GM18867 (cell line): ENCODE measurements around the gene FAM180A.
"Not testable (repeated sequence)": the region's sequence is repeated elsewhere in the genome, so short reads cannot be mapped to it uniquely, and the experiment has no call there.

Experiments used
- ATAC-seq: cut with Tn5 transposase; IDR thresholded peaks from one replicate; pipeline ENCODE4 v1.9.1; 2021; ENCODE audit warnings: mild to moderate bottlenecking, moderate library complexity; ENCODE audit not compliant: unreplicated experiment

FAM180A gene

DNA sequence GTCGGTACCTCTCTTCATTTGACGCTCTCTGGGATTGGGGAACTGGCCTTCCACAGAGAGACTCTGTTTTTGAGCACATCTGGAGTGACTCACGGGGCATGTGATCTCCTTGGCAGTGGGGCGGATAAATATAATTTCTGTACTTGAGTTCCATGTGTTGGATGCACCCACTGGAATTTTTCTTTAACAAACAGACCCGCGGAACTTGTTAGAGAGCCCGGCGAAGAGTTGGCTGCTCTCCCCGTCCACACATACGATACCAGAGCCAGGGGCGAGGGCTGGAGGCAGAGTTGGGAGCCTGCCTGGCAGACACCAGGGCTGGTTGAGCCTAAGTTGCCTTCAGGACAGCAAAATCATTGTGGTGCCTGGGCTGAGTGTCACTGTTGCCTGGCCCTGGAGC, at the start of gene FAM180A:
Gene FAM180A (minus strand): TSS at position 44 of the 400 bp plus-strand sequence. CDS start 233 bp downstream, outside the sequence.
- no peak for ATAC-seq

DNA sequence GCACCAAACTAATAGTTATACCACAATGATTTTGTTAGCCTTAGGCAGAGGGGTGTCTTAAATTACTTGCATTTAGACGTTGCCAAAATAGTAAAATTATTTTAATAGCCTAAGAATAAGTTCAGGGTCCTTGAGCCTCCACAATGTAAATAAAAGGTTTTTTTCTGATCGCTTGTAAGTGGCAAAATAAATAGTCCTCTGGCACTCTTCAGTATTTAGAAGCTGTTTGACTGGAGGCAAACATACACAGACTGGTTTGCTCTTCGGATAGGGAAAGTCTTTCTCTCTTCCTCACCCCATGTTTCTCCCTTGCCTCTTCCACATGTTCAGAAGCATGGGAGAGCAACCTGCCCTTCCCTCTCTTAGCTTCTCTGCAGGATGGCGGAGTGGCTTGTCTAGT, 49.5 kb upstream of the FAM180A start:
- ATAC-seq: no peak

DNA sequence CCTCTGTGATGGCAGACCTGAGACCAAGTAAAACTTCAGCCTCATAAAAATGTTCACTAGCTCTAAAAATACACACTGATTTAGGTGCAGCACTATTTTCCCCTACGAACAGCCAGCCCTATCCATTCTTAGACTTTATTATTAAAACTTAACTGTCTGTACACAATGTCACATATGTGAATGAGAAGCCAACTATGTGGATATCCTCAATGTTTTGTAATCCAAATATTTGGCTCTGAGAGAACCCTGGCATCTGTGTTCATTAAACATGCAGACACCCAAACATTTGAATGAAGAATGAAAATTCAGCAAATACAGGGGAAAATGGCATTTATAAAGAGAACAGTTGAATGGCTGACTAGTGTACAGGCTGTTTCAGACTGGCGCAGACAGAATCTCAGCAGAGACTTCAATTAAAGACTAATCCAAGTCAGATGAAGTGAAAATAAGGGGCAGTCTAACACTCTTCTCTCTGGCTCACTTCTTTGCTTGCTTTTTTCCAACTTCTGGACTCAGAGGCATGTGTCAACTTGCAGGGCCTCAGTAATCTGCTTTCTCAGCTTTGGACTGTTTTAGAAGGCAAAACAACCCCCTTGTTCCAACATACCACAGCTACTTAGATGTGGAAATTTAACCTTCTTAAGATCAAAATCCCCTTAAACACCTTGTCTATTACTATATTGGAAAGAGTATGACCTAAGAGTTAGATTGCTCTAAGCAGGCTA, 47.4 kb upstream of the FAM180A start:
- no peak for ATAC-seq

DNA sequence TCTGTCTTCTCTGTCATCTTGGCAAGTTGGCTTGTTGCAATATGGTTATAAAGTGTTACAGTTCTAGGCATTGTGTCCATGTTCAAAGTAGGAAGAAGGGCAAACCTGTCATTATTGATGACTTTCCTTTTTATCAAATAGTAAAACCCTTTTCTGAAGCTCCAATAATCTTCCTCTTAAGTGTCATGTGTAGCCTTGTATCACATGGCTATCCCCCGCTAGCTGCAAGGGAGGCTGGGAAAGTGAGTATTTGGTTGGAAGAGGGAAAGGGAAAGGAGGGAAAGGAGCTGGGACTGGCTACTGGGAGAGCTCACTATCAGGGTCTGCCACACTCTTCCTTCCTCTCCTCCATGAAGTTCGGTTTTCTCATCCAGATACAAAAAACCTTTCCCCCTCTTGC, 45.2 kb upstream of the FAM180A start:
- no peak for ATAC-seq

DNA sequence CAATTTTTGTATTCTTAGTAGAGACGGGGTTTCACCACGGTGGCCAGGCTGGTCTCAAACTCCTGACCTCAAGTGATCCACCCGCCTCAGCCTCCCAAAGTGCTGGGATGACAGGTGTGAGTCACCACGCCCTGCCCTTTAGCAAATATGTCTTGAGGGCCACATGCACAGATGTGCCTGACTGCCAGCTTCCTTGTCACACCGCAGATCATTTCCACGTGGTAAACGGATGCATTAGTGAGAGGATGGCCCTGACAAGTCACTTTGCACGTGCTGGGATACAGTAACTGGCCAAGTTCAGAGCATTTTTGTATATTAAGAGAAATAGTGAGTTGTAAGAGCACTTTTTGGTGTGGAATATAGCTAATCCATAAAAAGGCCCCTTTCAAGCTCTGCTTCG, 44.3 kb upstream of the FAM180A start:
- no peak for ATAC-seq

DNA sequence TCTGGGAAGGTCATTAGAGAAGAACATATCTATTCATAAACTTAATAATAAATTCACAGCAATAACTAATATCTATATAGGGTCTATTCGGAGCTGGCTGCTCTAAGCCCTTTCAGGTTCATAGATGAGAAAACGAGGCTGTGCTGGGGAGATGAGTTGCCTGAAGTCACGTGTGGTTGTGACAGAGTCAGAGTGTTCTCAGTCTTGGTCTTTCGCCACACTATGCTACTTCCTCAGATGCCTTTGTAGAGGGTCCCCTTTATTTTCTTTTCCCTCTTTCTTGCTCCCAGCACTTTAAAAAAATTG, 43.7 kb upstream of the FAM180A start:
- no peak for ATAC-seq

DNA sequence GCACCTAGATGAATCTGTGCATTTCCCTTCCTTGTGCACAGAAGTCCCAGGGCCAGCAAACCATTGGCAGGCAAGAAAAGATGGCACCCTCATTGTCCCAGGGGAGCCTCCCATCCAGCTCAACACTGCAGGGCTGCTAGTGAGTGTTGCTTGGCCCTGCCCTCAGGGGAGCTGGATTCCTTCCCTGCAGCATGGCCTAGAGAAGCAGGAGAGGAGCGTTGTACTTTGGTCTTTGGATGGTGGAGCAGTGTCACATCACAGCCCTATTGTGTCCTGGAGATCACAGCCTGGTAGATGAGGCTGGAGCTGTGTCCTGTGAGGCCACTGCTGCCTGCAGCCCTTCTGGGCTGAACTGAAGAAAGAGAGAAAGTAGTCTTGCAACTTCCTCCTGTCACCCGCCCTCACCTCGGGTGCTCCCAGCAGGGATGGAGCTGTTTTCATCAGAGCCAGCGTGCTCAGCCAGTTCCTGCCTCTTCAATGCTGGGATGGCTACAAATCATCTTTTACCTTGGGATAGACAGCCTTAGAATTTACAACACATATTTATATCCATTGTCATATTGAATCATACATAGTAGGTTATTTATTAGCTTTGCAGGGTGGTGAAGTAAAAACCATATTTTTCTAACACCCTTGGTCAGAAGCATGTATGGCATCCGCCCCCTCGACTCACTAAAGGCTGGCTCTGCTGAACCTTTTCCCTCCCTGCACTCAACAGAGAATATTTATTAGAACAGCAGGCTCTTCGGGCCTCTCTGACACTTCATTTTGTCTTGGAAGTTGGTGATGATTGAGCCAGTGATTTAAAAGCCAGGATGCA, 43.1 kb upstream of the FAM180A start:
- ATAC-seq: no peak

DNA sequence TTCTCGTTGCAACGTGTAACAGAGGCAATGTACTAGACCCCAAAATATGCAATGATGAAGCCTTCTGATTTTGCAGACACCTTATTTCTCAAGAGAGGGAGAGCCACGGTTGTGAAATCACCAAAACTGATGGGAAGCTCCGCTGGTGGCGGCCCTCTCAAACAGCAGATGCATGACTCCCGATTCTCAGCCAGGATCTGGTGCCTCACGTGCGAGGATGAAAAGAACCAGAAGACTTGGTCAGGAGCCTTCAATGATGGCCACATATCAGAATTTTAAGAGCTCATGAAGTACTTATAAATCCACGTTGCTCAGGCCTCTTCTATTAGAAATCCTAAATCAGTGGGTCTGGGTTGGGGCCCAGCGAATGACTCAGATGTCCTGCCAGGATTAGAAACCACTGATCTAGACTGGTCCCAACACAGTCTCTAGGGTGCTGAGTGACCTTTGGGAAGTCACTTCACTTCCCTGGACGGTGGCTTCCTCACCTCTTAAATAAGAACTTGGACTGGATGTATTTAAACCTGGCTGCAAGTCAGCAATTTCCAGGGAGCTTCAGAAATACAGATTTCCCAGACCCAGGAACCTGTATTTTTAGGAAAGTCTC, 41.9 kb upstream of the FAM180A start:
- ATAC-seq: no peak

DNA sequence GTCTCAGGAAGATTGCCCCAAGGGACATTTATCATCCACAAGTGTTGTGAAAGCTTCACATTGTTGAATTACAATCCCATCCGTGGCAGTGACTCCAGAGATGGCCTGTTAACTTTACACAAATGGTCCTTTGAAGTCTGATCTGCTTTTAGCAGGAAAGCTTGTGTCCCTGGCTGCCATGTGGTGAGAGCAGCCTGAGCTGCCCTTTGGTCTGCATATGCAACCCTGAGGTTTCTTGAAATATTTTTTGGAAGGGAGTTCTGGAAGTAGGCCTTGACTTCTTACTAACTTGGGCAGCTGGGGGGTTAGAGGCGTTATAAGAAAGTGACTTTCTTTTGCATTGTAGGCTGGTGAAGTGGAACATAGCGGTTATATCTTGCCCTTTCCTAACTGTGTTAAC, 41.3 kb upstream of the FAM180A start:
- ATAC-seq: no peak

DNA sequence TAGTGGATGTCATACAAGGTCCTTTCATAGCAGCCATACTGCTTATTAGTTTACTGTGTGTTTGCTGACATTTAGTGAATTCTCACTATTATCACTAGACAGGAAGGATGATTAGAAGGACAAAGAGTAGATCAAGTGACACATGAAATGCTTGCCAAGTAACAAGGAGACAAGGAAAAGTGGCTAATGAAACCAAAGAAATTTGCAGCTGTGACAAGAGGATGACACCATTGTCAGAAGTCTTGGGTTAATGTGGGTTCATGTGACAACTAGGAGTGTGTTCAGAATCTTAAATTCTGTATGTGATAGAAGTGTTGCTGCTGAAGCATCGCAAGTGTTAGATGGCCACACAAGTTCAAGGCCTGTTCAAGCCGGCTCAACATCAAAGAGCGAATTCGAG, 40.8 kb upstream of the FAM180A start:
- no peak for ATAC-seq

DNA sequence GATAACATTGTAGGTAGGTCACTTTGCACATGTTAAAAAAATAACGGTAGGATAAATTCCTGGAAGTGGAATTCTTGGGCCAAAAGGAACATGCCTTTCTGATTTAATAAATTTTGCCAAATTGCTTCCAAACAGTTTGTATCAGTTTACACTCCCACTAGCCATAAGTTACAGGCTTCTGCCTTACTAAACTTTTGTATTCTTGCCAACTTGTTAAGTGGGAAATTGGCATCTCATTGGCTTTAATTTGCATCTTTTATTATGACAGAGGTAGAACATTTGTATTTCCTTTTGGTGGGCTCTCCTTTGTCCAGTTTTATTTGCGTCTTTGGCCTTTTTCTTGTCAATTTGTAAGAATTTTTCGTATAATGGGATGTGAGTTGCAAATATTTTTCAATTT, 38.3 kb upstream of the FAM180A start:
- no peak for ATAC-seq

DNA sequence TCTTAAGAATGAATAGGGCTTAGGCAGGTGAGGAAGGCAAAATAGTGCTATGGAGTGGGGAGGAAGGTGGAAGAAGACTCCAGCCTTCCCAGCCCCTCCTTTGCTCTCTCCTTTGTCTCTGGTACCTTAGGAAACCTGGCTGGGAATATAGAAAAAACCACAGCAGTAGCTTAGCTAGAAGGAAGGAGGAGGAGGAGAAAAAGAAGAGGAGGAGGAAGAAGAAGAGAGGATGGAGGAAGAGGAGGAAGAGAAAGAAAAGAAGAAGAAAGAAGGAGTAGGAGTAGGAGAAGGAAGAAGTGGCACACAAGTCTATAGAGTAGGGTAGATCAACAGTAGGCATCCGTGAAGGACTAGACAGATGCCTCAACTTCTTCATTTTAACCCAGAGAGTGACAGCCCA, 36.5 kb upstream of the FAM180A start:
- no peak for ATAC-seq

DNA sequence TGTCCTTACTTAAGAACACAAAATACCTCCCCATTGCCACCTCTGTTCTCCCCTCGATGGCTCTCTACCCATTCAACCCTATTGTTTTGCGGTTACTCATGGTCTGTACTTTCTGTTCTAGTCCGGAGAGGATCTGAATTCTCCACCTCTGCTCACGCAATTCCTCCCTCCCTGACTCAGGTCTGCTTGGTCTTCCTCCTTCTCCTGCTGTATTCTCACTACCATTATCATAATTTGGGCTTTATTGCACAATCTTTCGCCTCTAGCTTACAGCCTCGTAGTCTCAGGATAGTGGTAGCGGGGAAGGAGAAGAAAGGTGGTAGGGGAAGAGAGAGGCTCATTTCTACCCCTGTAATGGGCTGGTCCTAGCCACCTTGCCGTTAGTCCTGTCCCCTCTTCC, 35.4 kb upstream of the FAM180A start:
- ATAC-seq: no peak

DNA sequence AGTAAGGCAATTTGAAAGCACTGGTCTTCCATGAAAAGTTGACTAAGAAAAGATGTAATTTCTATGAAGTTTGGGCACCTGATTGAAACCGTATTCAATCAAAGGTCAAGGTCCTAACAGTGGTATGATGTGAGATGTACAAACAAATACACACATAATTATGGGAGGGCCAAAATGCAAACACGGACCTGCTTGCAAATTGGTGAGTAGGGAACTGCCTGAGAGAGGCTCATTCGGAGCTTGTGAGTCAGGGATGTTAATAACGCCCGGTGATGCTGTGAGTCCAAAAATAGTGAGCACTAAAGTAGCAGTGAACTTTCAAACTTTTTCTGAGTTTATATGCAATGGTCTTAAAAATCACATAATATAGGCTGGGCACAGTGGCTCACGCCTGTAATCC, 34.2 kb upstream of the FAM180A start:
- no peak for ATAC-seq

DNA sequence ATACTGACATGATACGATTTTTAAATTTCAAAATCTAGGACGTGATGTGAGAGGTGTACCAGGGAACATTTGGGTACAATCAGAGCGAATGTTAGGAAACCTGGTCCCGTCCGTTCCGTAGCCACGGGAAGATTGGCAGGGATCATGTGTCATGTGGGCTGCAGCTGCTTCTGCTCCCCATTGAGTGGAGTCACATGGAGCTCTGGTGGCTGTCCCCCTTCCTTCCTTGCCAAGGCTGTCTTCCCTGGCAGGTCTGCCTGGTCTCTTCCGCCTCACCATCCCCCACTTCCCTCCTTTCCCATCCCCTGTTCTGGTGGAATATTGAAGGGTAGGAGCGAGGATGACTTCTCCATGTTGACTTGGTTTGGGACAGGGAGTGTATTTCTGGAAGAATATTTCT, 33.8 kb upstream of the FAM180A start:
- ATAC-seq: no peak

DNA sequence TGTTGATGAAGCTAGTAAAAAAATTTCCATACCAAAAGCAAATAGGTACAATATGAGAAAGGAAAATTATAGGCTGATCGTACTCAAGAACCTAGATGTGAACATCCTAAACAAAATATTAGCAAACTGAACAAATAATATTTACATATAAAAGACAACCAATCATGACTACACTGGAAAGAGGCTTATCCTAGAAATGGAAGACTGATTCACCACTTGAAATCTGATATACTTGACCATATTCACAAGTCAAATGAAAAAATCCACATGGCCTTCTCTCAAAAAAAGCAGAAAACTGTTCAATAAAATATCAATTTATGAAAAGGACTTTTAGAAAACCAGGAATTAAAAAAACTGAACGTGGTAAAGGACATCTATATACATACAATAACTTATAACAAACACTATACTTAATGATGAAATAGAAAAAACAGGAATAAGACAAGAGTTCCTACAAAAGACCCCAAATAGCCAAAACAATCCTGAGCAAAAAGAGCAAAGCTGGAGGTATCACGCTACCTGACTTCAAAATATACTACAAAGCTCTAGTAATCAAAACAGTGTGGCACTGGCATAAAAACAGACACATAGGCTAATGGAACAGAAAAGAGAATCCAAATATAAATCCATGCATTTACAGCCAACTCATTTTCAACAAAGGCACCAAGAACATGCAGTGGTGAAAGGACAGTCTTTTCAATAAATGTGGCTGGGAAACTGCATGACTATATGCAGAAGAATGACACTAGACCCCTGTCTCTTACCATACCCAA, 29.2 kb upstream of the FAM180A start:
- no peak for ATAC-seq

DNA sequence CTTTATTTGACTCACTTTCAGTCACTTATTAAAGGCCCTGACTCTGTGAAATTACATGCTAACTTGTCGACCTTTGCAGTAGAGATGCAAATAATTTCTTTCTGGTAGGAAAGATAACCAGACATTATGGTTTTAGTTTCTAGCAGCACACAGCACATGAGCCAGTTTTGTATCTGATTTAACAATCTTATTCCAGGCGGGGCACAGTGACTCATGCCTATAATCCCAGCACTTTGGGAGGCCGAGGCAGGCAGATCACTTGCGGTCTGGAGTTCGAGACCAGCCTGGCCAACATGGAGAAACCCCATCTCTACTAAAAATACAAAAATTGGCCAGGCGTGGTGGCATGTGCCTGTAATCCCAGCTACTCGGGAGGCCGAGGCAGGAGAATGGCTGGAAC, 27.3 kb upstream of the FAM180A start:
- not testable (repeated sequence) for ATAC-seq

DNA sequence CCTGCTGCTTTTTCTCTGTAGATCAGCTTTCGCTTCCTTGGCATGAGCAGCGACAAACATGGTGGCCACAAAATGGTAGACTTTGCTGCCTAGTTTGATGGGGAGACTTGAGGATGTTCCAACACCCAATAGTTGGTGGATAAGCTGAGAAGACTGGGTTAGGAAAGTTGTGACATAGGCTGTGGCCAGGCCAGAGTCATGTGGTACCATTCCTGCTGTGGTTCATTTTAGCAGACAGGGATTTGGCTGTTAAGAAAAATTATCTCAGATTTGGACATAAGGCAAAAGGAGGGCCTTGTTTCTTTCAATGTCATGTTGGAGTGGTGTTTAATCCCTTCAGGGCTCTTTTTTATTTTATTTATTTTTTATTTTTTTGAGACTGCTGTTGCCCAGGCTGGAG, 26.6 kb upstream of the FAM180A start:
- no peak for ATAC-seq

DNA sequence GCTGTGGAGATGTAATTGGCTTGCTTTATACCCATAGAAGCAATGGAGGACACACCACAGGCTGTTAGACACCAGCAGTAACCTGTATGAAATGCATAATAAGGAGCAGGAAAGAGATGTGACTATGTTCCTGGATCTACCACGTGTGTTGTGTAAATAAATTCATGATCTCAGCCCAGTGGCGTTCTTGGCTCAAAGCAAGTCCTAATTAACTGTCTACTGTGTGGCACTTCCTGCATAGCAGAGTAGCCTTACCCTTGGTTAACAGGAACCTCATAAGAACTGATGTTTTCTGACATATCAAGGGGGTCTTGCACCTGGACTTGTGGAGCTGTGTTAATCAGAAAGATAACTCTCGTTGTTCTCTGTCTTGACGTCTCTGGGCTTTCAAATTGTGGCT, 25.7 kb upstream of the FAM180A start:
- no peak for ATAC-seq

DNA sequence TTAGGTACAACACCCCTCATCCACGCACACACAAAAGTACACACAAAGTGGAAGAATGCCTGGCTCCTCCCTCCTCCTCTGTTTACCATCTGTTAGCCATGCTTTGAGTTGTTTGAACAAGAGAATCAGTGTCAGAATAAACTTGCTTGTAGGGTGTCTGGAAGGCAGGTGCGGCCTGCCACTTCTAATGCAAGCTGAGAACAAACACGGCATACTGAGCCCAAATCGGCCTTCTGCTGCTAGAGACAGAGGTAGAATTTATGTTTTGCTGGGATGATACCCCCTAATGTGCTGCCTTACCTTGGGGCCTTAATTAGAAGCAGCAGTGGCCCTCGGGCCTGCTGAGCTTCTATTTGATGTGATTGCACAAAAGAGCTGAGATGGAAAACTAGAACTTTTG, 24.9 kb upstream of the FAM180A start:
- ATAC-seq: no peak

DNA sequence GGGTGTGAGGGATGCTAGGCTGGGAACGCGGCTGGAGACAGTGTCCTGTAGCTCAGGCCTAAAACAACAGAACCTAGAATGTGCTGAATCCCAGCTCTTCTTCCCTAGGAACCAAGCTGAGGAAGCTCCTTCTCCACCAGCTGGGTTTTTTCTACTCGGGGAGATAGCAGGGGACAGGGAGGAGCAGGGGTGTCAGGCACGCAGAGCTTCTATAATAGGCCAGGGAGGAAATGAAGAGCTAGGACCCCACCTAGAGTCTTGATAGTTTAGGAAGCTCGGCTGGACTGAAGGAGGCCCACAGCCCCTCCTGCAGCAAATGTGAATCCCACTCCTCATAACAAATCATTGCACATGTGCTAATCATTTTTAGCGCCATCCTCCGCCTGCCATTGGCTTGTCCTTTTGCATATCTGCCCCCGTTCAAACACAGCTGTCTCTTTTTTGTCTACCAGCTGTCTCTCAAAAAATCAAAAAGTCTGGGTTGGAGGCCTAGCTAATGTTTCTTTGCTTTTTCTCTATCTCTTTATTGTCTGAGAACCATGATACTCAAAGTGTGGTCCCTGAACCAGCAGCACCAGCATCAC, 24.1 kb upstream of the FAM180A start:
- ATAC-seq: no peak
